Hepatocyte (in vitro differentiated cells): ENCODE results near the gene MED13L.

Experiments used
- CTCF ChIP-seq: fragments of 200-600 bp; sonication (generic); IDR thresholded peaks from 2 replicates; pipeline ENCODE4 v1.5.1; 2016; ENCODE audit warnings: antibody characterized with exemption, mild to moderate bottlenecking; ENCODE audit not compliant: poor library complexity
- EZH2 ChIP-seq: fragments of 200-600 bp; sonication (generic); IDR thresholded peaks from 2 replicates; pipeline ENCODE4 v1.6.1; 2016; ENCODE audit warnings: antibody characterized with exemption, mild to moderate bottlenecking, borderline replicate concordance
- EZH2phosphoT487 ChIP-seq: fragments of 200-600 bp; sonication (generic); IDR thresholded peaks from one replicate; pipeline ENCODE4 v1.6.1; 2018; ENCODE audit warnings: antibody characterized with exemption, mild to moderate bottlenecking, low read depth, moderate library complexity; ENCODE audit not compliant: unreplicated experiment, severe bottlenecking

- TF ChIP-seq EZH2 (no peak), CTCF (no peak), EZH2phosphoT487 (no peak)
Measured at GRCh38 chr12:115941362-115941761, 336.1 kb downstream of the MED13L start.
